ENCODE results near the gene AKR1C2. TPM values are rescaled to one million over a fixed set of nuclear protein-coding genes. Genes with fewer than 3 reads are reported as not detected.

AKR1C2 gene
- total and polyA plus RNA-seq, 2 experiments from 2014 or later: 13.7 to 20.9 TPM

- H2AFZ ChIP-seq: no peak overlapping the region
- WGBS, 2 experiments (ENCODE audit: low coverage in 1 of 2, low lambda C conversion rate in 2 of 2, missing lambda C conversion rate in 2 of 2): 83 to 85% methylated on average over 9 of the region's 9 CpGs
These were observed 37.9 kb upstream of the AKR1C2 start for GRCh38 chr10:5041471-5042023.

GRCh38 chr10:5040781-5041470 is 37.3 kb upstream of the AKR1C2 start:
- 70 to 73% methylated on average over 8 of the region's 8 CpGs for WGBS, 2 experiments (ENCODE audit: low coverage in 1 of 2, low lambda C conversion rate in 2 of 2, missing lambda C conversion rate in 2 of 2)
- TF ChIP-seq EZH2phosphoT487 (IDR thresholded peaks at IDR 0.05; ENCODE audit: insufficient read depth, low read depth) (no peak), EZH2 (IDR thresholded peaks at IDR 0.05; ENCODE audit: insufficient read depth, poor library complexity, severe bottlenecking) (no peak)

More at GRCh38 chr10:5041471-5042023, 37.9 kb upstream of the AKR1C2 start:
- H4K20me1 ChIP-seq (ENCODE audit: insufficient read depth): no peaks in the 10 kb centered on the region
- no peaks in the 10 kb centered on the region for H3K9me3 ChIP-seq (ENCODE audit: low read depth)
- TF ChIP-seq EZH2 (IDR thresholded peaks at IDR 0.05; ENCODE audit: insufficient read depth, poor library complexity, severe bottlenecking): no peak
- no peak for TF ChIP-seq EZH2phosphoT487 (IDR thresholded peaks at IDR 0.05; ENCODE audit: insufficient read depth, low read depth)
- no peak for DNase-seq
- no peak overlapping the region for H3K27ac ChIP-seq
- no peaks in the 10 kb centered on the region for H3K27me3 ChIP-seq (replicated peaks; ENCODE audit: insufficient read depth)
- no peaks in the 10 kb centered on the region for H3K79me2 ChIP-seq (ENCODE audit: insufficient read depth)
- no peak overlapping the region for H3K9ac ChIP-seq
- in situ Hi-C loops (cut with MboI): no loop called here
- H3K4me3 ChIP-seq: no peak overlapping the region
- no peaks in the 10 kb centered on the region for H3F3A ChIP-seq (ENCODE audit: insufficient read depth)
- no peak overlapping the region for H3K4me2 ChIP-seq (ENCODE audit: unreplicated experiment)
- H3K36me3 ChIP-seq (ENCODE audit: low read depth): no peaks in the 10 kb centered on the region
- no peaks in the 10 kb centered on the region for H3K4me1 ChIP-seq (ENCODE audit: insufficient read depth)
- no peaks in the 10 kb centered on the region for H3K9me2 ChIP-seq (ENCODE audit: insufficient read depth)

GRCh38 chr10:5040010-5040673 is 36.5 kb upstream of the AKR1C2 start:
- Histone ChIP-seq H3K79me2 (ENCODE audit: insufficient read depth) (no peaks in the 10 kb centered on the region), H3K4me1 (ENCODE audit: insufficient read depth) (no peaks in the 10 kb centered on the region), H3K27ac (no peak overlapping the region), H3K27me3 (replicated peaks; ENCODE audit: insufficient read depth) (no peaks in the 10 kb centered on the region), H3K9me2 (ENCODE audit: insufficient read depth) (no peaks in the 10 kb centered on the region), H3K4me3 (no peak overlapping the region), H2AFZ (no peak overlapping the region), H3F3A (ENCODE audit: insufficient read depth) (no peaks in the 10 kb centered on the region), H3K9ac (no peak overlapping the region), H3K4me2 (ENCODE audit: unreplicated experiment) (no peak overlapping the region), H3K9me3 (ENCODE audit: low read depth) (no peaks in the 10 kb centered on the region), H4K20me1 (ENCODE audit: insufficient read depth) (no peaks in the 10 kb centered on the region), H3K36me3 (ENCODE audit: low read depth) (no peaks in the 10 kb centered on the region)
- 88 to 89% methylated on average over 10 of the region's 10 CpGs for WGBS, 2 experiments (ENCODE audit: low coverage in 1 of 2, low lambda C conversion rate in 2 of 2, missing lambda C conversion rate in 2 of 2)
- DNase-seq: no peak
- TF ChIP-seq EZH2phosphoT487 (IDR thresholded peaks at IDR 0.05; ENCODE audit: insufficient read depth, low read depth) (no peak), EZH2 (IDR thresholded peaks at IDR 0.05; ENCODE audit: insufficient read depth, poor library complexity, severe bottlenecking) (no peak)
- in situ Hi-C loops (cut with MboI): no loop called here

More at GRCh38 chr10:5040781-5041470, 37.3 kb upstream of the AKR1C2 start:
- Histone ChIP-seq H3K79me2 (ENCODE audit: insufficient read depth) (no peaks in the 10 kb centered on the region), H3K27ac (no peak overlapping the region), H3K9me2 (ENCODE audit: insufficient read depth) (no peaks in the 10 kb centered on the region), H3K36me3 (ENCODE audit: low read depth) (no peaks in the 10 kb centered on the region), H2AFZ (no peak overlapping the region), H3K27me3 (replicated peaks; ENCODE audit: insufficient read depth) (no peaks in the 10 kb centered on the region), H3K4me3 (no peak overlapping the region), H3K4me2 (ENCODE audit: unreplicated experiment) (no peak overlapping the region), H3K4me1 (ENCODE audit: insufficient read depth) (no peaks in the 10 kb centered on the region), H3K9me3 (ENCODE audit: low read depth) (no peaks in the 10 kb centered on the region), H4K20me1 (ENCODE audit: insufficient read depth) (no peaks in the 10 kb centered on the region), H3F3A (ENCODE audit: insufficient read depth) (no peaks in the 10 kb centered on the region), H3K9ac (no peak overlapping the region)
- DNase-seq: peak; percentile 31
- in situ Hi-C loops (cut with MboI): no loop called here

GRCh38 chr10:5038733-5039132 is 35.1 kb upstream of the AKR1C2 start:
- DNase-seq: no peak
- in situ Hi-C loops (cut with MboI): no loop called here

More at GRCh38 chr10:5038733-5039132, 35.1 kb upstream of the AKR1C2 start:
- Histone ChIP-seq H3K4me3 (no peak overlapping the region), H4K20me1 (ENCODE audit: insufficient read depth) (no peaks in the 10 kb centered on the region), H3K36me3 (ENCODE audit: low read depth) (no peaks in the 10 kb centered on the region), H3K9me2 (ENCODE audit: insufficient read depth) (no peaks in the 10 kb centered on the region), H3K9ac (no peak overlapping the region), H3K4me2 (ENCODE audit: unreplicated experiment) (no peak overlapping the region), H3K4me1 (ENCODE audit: insufficient read depth) (peaks cover 3% of the 10 kb centered on the region; the same call in 1 of the 2 replicates), H3K27me3 (replicated peaks; ENCODE audit: insufficient read depth) (no peaks in the 10 kb centered on the region), H3K79me2 (ENCODE audit: insufficient read depth) (no peaks in the 10 kb centered on the region), H3F3A (ENCODE audit: insufficient read depth) (peaks cover 9% of the 10 kb centered on the region), H2AFZ (no peak overlapping the region), H3K9me3 (ENCODE audit: low read depth) (no peaks in the 10 kb centered on the region), H3K27ac (no peak overlapping the region)
- TF ChIP-seq EZH2phosphoT487 (IDR thresholded peaks at IDR 0.05; ENCODE audit: insufficient read depth, low read depth) (no peak), EZH2 (IDR thresholded peaks at IDR 0.05; ENCODE audit: insufficient read depth, poor library complexity, severe bottlenecking) (no peak)
